ENCODE measurements around the gene EXOG.

Gene EXOG

GRCh38 chr3:38476157-38476756, 19.9 kb upstream of the EXOG start:
- POLR2A ChIA-PET: no interaction called here
- TF ChIP-seq ZNF384 (IDR thresholded peaks at IDR 0.05) (no peak), PKNOX1 (IDR thresholded peaks at IDR 0.05) (no peak), ELF4 (IDR thresholded peaks at IDR 0.05) (no peak), SUZ12 (IDR thresholded peaks at IDR 0.05) (no peak), LEF1 (IDR thresholded peaks at IDR 0.05; ENCODE audit: borderline replicate concordance) (no peak)
- CTCF ChIA-PET: no interaction called here
- no peak for DNase-seq (ENCODE audit: extremely low spot score)

GRCh38 chr3:38477057-38477820, 18.9 kb upstream of the EXOG start:
- TF ChIP-seq BHLHE40 (IDR thresholded peaks at IDR 0.05; ENCODE audit: borderline replicate concordance): no peak
- TF ChIP-seq FOXA1 (IDR thresholded peaks at IDR 0.05): no peak
- TF ChIP-seq L3MBTL2 (conservative IDR thresholded peaks at IDR 0.05): no peak
- no peak for TF ChIP-seq SP1 (IDR thresholded peaks at IDR 0.05)
- TF ChIP-seq ZNF384 (IDR thresholded peaks at IDR 0.05): no peak
- TF ChIP-seq SUZ12 (IDR thresholded peaks at IDR 0.05): no peak
- TF ChIP-seq FOXM1 (IDR thresholded peaks at IDR 0.05; ENCODE audit: borderline replicate concordance): no peak
- TF ChIP-seq TARDBP (IDR thresholded peaks at IDR 0.05): no peak
- TF ChIP-seq HDGF (IDR thresholded peaks at IDR 0.05; ENCODE audit: borderline replicate concordance): no peak
- TF ChIP-seq ELF4 (IDR thresholded peaks at IDR 0.05): no peak
- no peak for TF ChIP-seq FOXK2 (IDR thresholded peaks at IDR 0.05)
- no peak for TF ChIP-seq ARNT (IDR thresholded peaks at IDR 0.05)
- TF ChIP-seq NFRKB (IDR thresholded peaks at IDR 0.05): no peak
- TF ChIP-seq CTBP1 (IDR thresholded peaks at IDR 0.05; ENCODE audit: borderline replicate concordance): no peak
- TF ChIP-seq PKNOX1 (IDR thresholded peaks at IDR 0.05): no peak
- TF ChIP-seq LEF1 (IDR thresholded peaks at IDR 0.05; ENCODE audit: borderline replicate concordance): no peak
- ChIA-PET POLR2A (no interaction called here), CTCF (no interaction called here)
- DNase-seq (ENCODE audit: extremely low spot score): no peak

GRCh38 chr3:38477839-38478450, 18.2 kb upstream of the EXOG start:
- ChIA-PET POLR2A (no interaction called here), CTCF (no interaction called here)
- no peak for DNase-seq (ENCODE audit: extremely low spot score)
- no peak for TF ChIP-seq CTBP1 (IDR thresholded peaks at IDR 0.05; ENCODE audit: borderline replicate concordance)
- TF ChIP-seq FOXA1 (IDR thresholded peaks at IDR 0.05): no peak
- no peak for TF ChIP-seq NFRKB (IDR thresholded peaks at IDR 0.05)
- TF ChIP-seq BHLHE40 (IDR thresholded peaks at IDR 0.05; ENCODE audit: borderline replicate concordance): no peak
- TF ChIP-seq ARNT (IDR thresholded peaks at IDR 0.05): no peak
- no peak for TF ChIP-seq PKNOX1 (IDR thresholded peaks at IDR 0.05)
- no peak for TF ChIP-seq SUZ12 (IDR thresholded peaks at IDR 0.05)
- no peak for TF ChIP-seq SP1 (IDR thresholded peaks at IDR 0.05)
- TF ChIP-seq ELF4 (IDR thresholded peaks at IDR 0.05): no peak
- TF ChIP-seq HDGF (IDR thresholded peaks at IDR 0.05; ENCODE audit: borderline replicate concordance): no peak

GRCh38 chr3:38478901-38479300, 17.2 kb upstream of the EXOG start:
- ChIA-PET POLR2A (no interaction called here), CTCF (no interaction called here)
- no peak for DNase-seq (ENCODE audit: extremely low spot score)
- no peak for TF ChIP-seq HDGF (IDR thresholded peaks at IDR 0.05; ENCODE audit: borderline replicate concordance)
- no peak for TF ChIP-seq LEF1 (IDR thresholded peaks at IDR 0.05; ENCODE audit: borderline replicate concordance)
- no peak for TF ChIP-seq L3MBTL2 (conservative IDR thresholded peaks at IDR 0.05)
- no peak for TF ChIP-seq PKNOX1 (IDR thresholded peaks at IDR 0.05)
- no peak for TF ChIP-seq SUZ12 (IDR thresholded peaks at IDR 0.05)
- no peak for TF ChIP-seq ZNF384 (IDR thresholded peaks at IDR 0.05)
- no peak for TF ChIP-seq TARDBP (IDR thresholded peaks at IDR 0.05)
- TF ChIP-seq FOXM1 (IDR thresholded peaks at IDR 0.05; ENCODE audit: borderline replicate concordance): no peak

- peak; percentile 63 for DNase-seq (ENCODE audit: extremely low spot score)
- no peak for TF ChIP-seq HDGF (IDR thresholded peaks at IDR 0.05; ENCODE audit: borderline replicate concordance)
- TF ChIP-seq PKNOX1 (IDR thresholded peaks at IDR 0.05): no peak
- no peak for TF ChIP-seq SUZ12 (IDR thresholded peaks at IDR 0.05)
- TF ChIP-seq LEF1 (IDR thresholded peaks at IDR 0.05; ENCODE audit: borderline replicate concordance): no peak
- no peak for TF ChIP-seq CTBP1 (IDR thresholded peaks at IDR 0.05; ENCODE audit: borderline replicate concordance)
- no peak for TF ChIP-seq L3MBTL2 (conservative IDR thresholded peaks at IDR 0.05)
- no peak for TF ChIP-seq TARDBP (IDR thresholded peaks at IDR 0.05)
- no peak for TF ChIP-seq FOXA1 (IDR thresholded peaks at IDR 0.05)
- no peak for TF ChIP-seq FOXK2 (IDR thresholded peaks at IDR 0.05)
- TF ChIP-seq SP1 (IDR thresholded peaks at IDR 0.05): no peak
- TF ChIP-seq NFRKB (IDR thresholded peaks at IDR 0.05): no peak
- TF ChIP-seq ZNF384 (IDR thresholded peaks at IDR 0.05): no peak
- no peak for TF ChIP-seq ARNT (IDR thresholded peaks at IDR 0.05)
- TF ChIP-seq ELF4 (IDR thresholded peaks at IDR 0.05): no peak
- TF ChIP-seq BHLHE40 (IDR thresholded peaks at IDR 0.05; ENCODE audit: borderline replicate concordance): no peak
- TF ChIP-seq FOXM1 (IDR thresholded peaks at IDR 0.05; ENCODE audit: borderline replicate concordance): no peak
- CTCF ChIA-PET: interaction anchor here (0.5 to 1.7 kb wide), 3 partner anchors 13 to 530 kb away, joined by 3 to 6 read pairs (median 4); no protein-coding TSS in a partner anchor
- POLR2A ChIA-PET: no interaction called here
Measured at GRCh38 chr3:38479431-38480092, 16.6 kb upstream of the EXOG start.
